K562 (cell line): ENCODE results near the gene DEDD. TPM values are rescaled to one million over a fixed set of nuclear protein-coding genes. Genes with fewer than 3 reads are reported as not detected.

Experiments
- polyA plus RNA-seq, 8 experiments: library from polyadenylated mRNA; depleted of rRNA in 4 of 8; stranded (reverse) in 5 of 8; unstranded in 3 of 8; fragments of >200 nt; fragmentation: Nextera tagmentation in 2 of 8; fragmentation: Illumina TruSeq in 1 of 8; extraction: Ambion mirVana in 2 of 8; extraction: Trizol in 1 of 8; gene quantifications; 2 replicates each; pipeline versions ENCODE4 v1.2.1 to v1.2.3, GENCODE V29; 2011 to 2014; ENCODE audit warnings: inconsistent platforms in 1 of 8, missing spikeins in 1 of 8
- total RNA-seq, 7 experiments: library from RNA; depleted of rRNA in 6 of 7; stranded (reverse); fragments of >200 nt in 6 of 7; fragmentation: Illumina TruSeq in 2 of 7; extraction: Trizol in 2 of 7; gene quantifications; 2 replicates each; pipeline versions ENCODE4 v1.2.1 to v1.2.3, GENCODE V29; 2011 to 2021; ENCODE audit warnings: low replicate concordance in 1 of 7
- TF ChIP-seq, protein P1 (sequence below), 2 experiments: fragments of 450-650 bp; IDR thresholded peaks; 2 replicates each; pipeline ENCODE4 v1.6.1; 2016; ENCODE audit warnings: mild to moderate bottlenecking in 2 of 2, borderline replicate concordance in 1 of 2, low read depth in 1 of 2, moderate library complexity in 1 of 2

The DEDD gene
- total and polyA plus RNA-seq, 9 of the 15 experiments (the other 6 are each of a cell fraction or from before 2014, with no cell fraction given): 11.6 to 41.0 (median 16.8) TPM

DNA sequence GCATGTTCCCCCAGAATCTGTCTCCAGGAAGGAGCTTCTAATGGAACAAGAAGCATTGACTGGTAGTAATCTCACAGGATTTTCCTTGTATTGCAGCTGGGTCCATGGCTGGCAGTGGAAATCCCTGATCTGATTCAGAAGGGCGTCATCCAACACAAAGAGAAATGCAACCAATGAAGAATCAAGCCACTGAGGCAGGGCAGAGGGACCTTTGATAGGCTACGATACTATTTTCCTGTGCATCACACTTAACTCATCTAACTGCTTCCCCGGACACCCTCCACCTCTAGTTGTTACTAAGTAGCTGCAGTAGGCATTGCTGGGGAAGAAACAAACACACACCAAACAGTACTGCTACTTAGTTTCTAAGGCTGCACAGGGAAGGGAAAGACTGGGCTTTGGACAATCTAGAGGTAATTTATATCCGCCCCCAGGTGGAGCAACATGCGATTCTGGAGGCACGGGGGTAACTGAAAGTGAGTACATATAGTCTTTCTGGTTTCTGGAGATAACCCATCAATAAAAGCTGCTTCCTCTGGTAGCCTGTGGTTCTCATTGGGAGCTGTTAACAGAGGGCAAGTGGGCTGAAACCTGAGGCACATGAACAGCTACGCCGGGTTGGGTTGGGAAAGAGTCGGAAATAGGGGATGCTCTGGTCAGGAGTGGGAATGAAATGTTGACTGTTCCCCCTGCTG, 26.0 kb upstream of the DEDD start (continued):
- TF ChIP-seq, protein P1, sequence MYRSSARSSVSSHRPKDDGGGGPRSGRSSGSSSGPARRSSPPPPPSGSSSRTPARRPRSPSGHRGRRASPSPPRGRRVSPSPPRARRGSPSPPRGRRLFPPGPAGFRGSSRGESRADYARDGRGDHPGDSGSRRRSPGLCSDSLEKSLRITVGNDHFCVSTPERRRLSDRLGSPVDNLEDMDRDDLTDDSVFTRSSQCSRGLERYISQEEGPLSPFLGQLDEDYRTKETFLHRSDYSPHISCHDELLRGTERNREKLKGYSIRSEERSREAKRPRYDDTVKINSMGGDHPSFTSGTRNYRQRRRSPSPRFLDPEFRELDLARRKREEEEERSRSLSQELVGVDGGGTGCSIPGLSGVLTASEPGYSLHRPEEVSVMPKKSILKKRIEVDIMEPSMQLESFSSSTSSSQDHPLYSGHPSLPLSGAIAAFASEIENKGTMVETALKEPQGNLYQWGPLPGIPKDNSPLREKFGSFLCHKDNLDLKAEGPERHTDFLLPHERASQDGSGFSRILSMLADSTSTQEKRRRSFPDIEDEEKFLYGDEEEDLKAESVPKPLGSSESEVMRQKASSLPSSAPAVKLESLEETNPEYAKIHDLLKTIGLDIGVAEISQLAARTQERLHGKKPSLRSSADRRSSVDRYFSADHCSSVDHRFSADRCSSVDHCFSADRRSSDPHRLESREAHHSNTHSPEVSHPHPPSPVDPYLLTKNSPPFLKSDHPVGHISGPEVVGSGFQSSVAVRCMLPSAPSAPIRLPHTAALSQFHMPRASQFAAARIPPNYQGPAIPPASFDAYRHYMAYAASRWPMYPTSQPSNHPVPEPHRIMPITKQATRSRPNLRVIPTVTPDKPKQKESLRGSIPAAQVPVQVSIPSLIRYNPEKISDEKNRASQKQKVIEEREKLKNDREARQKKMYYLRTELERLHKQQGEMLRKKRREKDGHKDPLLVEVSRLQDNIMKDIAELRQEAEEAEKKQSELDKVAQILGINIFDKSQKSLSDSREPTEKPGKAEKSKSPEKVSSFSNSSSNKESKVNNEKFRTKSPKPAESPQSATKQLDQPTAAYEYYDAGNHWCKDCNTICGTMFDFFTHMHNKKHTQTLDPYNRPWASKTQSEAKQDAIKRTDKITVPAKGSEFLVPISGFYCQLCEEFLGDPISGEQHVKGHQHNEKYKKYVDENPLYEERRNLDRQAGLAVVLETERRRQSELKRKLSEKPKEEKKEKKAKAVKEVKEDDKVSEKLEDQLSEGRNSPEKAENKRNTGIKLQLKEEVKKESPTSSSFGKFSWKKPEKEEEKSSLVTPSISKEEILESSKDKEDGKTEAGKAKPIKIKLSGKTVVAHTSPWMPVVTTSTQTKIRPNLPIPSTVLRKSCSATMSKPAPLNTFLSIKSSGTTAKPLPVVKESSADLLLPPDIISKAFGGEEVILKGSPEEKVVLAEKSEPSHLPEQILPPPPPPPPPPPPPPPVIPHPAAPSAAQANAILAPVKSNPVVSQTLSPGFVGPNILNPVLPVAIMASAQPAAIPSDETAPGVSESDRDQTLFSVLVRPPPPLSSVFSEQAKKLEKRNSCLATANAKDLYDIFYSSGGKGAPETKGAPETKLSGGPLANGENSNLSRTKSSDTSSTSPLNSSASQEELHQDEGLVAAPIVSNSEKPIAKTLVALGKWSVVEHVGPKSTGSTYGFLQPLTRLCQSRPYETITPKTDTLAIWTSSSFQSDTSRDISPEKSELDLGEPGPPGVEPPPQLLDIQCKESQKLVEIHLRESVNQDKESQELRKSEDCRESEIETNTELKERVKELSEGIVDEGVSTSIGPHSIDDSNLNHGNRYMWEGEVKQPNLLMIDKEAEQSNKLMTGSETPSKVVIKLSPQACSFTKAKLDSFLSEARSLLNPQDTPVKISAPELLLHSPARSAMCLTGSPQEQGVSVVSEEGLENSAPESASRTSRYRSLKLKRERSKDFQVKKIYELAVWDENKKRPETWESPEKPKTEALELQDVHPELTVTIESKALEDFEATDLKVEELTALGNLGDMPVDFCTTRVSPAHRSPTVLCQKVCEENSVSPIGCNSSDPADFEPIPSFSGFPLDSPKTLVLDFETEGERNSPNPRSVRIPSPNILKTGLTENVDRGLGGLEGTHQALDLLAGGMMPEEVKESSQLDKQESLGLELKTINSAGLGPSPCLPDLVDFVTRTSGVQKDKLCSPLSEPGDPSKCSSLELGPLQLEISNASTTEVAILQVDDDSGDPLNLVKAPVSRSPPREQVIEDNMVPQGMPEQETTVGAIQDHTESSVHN (IDR thresholded peaks at IDR 0.05; ENCODE audit: borderline replicate concordance in 1 of 2, low read depth in 1 of 2): no peak
